GM18870 (cell line): ENCODE measurements around the gene LRP1-AS.

Experiments
- ATAC-seq: cut with Tn5 transposase; IDR thresholded peaks from one replicate; pipeline ENCODE4 v1.9.1; 2021; ENCODE audit warnings: moderate library complexity; ENCODE audit not compliant: unreplicated experiment

Gene LRP1-AS

DNA sequence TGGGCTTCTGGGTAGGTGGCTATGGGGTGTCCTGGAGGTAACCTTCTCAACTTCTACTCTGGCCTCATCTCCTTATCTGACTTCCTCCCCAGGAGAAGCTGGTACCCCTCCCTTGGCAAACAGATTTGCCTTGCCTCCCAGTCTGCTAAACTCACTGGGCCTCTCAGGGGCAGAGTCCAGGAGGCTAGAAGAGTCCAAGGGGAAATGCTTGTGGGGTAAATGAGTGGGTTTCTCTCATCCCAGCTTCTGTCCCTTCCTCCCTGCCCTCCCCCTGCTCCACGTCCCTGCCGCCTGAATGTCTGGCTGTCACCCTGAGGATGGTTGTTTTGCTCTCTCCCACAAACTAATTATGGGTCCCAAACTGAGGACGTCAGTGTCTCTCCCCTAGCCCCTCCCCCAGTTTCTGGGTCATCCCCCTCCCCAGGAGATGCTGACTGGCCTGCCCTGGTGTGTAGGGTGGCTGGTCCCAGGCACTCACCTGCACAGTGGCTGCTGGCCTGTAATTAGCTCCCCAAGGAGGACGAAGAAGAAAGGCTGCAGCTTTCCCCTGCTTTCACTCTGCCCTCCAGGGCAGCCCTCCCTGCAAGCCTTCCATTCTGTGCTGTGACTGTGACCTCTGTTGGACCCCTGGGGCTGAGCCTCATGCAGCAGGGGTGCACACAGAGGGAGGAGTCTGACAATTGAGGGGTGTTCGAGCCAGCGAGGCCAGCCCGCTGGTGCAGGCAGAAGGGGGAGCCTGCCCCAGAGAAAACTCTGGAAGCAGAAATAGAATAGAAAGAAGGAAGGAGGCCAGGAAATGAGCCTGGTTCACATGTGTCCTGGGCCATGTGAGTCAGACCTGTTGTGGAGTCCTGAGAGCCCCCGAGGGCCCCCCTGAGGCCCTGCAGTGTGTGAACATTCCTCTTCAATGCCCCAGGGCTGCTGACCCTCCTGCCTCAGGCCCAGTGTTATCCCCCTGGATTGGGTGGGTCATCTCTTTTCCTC is at the start of gene LRP1-AS:
TSS of gene LRP1-AS (minus strand) at position 659 of the 984 bp plus-strand sequence.
- ATAC-seq: no peak

DNA sequence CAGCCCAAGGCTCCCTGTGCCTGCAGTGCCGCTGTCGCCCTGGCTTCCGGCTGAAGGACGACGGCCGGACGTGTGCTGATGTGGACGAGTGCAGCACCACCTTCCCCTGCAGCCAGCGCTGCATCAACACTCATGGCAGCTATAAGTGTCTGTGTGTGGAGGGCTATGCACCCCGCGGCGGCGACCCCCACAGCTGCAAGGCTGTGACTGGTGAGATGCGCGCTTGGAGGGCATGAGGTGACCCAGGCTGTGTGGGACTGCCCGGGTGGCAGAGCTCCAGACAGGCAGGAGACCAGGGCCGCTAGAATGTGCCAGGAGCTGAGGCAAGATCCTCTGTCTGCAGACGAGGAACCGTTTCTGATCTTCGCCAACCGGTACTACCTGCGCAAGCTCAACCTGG is 49.5 kb upstream of the LRP1-AS start:
- no peak for ATAC-seq

- ATAC-seq: no peak
Measured at GRCh38 chr12:57196439-57196838, 49.0 kb upstream of the LRP1-AS start.

- ATAC-seq: no peak
Measured at GRCh38 chr12:57195611-57196371, 48.4 kb upstream of the LRP1-AS start.

DNA sequence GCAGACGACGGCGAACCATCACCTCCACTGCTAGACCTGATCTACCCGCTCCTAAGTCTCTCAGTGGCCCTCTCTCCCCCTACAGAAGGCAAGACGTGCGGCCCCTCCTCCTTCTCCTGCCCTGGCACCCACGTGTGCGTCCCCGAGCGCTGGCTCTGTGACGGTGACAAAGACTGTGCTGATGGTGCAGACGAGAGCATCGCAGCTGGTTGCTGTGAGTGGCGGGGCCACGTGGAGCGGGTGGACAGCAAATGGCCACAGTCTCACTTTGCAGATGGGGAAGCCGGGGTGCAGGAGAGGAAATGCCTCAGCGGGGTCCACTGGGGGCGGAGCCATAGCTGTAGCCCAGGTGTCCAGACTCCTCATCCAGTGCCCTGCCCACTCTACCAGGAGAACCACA is 47.8 kb upstream of the LRP1-AS start:
- no peak for ATAC-seq

GRCh38 chr12:57194253-57194652 is 46.8 kb upstream of the LRP1-AS start:
- ATAC-seq: no peak

- ATAC-seq: no peak
Measured at GRCh38 chr12:57193706-57194245, 46.4 kb upstream of the LRP1-AS start.

DNA sequence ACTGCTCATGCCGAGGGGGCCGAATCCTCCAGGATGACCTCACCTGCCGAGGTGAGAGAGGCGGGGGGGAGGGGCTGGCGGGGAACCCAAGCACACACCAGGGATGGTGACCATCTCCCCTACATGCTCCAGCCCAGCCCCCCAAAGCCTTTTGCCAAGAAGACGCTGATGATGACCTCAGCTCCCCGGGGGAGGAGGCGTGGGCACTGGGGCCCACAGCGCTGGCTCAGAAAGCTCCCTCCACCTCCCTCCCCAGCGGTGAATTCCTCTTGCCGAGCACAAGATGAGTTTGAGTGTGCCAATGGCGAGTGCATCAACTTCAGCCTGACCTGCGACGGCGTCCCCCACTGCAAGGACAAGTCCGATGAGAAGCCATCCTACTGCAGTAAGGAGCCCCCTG is 45.5 kb upstream of the LRP1-AS start:
- no peak for ATAC-seq

- no peak for ATAC-seq
Measured at GRCh38 chr12:57191410-57191809, 44.0 kb upstream of the LRP1-AS start.

GRCh38 chr12:57190821-57191220 is 43.4 kb upstream of the LRP1-AS start:
- no peak for ATAC-seq

GRCh38 chr12:57190037-57190436 is 42.6 kb upstream of the LRP1-AS start:
- ATAC-seq: no peak

- ATAC-seq: no peak
Measured at GRCh38 chr12:57188090-57188425, 40.6 kb upstream of the LRP1-AS start.

- ATAC-seq: no peak
Measured at GRCh38 chr12:57187222-57188089, 40.0 kb upstream of the LRP1-AS start.

- no peak for ATAC-seq
Measured at GRCh38 chr12:57185906-57186508, 38.6 kb upstream of the LRP1-AS start.

DNA sequence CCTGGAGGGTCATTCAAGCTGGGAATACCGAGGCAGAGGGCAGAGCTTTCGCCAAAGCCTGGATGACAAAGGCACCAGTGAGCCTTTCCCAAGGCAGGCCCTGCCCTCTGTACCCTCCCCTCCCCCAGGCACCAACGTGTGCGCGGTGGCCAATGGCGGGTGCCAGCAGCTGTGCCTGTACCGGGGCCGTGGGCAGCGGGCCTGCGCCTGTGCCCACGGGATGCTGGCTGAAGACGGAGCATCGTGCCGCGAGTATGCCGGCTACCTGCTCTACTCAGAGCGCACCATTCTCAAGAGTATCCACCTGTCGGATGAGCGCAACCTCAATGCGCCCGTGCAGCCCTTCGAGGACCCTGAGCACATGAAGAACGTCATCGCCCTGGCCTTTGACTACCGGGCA is 38.0 kb upstream of the LRP1-AS start:
- no peak for ATAC-seq

DNA sequence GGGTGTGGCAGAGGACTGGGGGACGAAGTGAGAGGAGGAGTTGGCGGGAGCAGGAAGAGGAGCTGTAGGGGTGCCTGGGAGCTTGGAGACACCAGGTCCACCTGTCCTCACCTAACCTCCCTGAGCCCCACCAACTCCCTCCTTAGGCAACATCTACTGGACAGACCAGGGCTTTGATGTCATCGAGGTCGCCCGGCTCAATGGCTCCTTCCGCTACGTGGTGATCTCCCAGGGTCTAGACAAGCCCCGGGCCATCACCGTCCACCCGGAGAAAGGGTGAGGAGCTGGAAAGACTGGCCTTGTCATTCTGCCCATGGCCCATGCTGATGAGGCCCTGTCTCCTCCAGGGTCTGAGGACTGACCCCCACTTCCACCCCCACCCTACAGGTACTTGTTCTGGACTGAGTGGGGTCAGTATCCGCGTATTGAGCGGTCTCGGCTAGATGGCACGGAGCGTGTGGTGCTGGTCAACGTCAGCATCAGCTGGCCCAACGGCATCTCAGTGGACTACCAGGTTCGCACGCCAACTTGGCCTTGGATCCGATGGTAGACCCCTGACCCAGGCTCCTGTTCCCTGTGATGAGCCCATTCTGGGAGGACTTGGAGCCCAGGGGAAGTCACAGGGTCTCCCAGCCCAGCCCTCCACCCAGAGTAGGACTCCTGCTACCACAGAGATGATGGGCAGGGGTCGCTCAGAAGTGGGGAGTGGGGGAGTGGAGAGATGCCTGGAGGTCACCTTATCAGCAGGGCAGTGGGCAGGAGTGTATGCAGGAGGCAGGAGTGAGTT is 36.7 kb upstream of the LRP1-AS start:
- ATAC-seq: no peak

DNA sequence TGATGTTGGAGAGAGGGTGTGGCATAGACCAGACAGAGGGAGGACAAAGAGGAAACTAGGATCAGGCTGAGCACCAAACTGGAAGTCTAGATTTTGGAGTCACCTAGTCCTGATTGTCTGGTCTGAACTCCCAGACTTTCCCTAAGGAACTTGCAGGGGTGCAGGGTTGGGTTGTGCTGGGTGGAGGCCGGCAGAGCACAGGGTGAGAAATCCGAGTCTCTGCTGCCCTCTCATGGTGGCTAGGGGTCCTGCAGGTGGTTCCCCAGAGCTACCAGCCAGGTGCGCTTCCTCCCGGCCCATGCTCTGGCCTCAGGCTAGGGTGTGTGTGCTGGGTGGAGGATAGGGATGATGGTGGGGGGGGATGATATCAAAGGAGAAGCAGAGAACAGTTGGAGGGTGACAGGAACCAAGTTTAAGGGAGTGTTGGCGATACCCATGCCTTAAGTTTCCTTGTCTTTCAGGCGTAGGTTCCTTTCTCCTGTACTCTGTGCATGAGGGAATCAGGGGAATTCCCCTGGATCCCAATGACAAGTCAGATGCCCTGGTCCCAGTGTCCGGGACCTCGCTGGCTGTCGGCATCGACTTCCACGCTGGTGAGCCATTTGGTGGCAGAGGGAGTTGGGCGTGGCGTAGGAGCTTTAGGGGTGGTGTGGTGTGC is 35.6 kb upstream of the LRP1-AS start:
- peak; percentile 76 for ATAC-seq

DNA sequence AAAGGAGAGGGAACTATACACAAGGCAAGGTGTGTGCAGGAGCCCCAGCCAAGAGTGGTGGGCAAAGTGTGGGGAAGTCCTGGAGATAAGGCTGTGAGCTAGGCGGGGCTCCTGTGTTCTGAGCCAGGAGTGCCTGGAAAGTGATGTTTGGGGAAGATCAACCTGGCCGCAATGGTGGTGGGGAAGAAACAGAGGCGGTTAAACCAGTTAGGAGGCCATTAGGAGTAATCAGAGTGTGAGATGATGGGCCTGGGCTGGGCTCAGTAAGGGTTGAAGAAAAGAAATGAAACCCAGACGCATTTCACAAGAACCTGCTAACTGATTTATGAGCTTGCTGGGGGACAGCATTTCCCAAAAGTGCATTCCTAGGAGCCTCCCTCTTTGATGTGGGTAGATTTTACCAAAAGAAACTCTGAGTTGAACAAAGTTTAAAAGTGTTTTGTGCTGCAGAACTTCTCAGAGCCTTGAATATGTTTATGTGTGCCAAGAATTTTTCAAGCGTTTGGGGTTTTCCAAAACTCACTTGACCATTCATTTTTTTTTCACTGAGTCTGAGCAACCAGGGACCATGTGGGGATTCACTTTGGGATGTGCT is 34.2 kb upstream of the LRP1-AS start:
- no peak for ATAC-seq

DNA sequence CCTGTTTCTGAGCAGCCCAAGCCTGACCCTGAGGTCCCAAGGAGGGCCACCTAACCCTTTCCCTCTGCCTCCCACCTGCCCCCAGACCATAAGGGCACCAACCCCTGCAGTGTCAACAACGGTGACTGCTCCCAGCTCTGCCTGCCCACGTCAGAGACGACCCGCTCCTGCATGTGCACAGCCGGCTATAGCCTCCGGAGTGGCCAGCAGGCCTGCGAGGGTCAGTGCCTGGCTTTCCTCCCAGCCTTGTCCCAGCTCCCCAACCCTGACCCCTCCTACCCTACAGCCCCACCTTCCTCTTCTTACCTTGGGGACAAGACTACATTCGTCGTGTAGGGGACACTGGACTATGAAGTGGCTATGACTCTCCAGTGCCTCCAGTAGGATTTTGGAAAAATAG is 33.7 kb upstream of the LRP1-AS start:
- no peak for ATAC-seq
